ENCODE data around the gene MRPS9.

MRPS9 gene

DNA sequence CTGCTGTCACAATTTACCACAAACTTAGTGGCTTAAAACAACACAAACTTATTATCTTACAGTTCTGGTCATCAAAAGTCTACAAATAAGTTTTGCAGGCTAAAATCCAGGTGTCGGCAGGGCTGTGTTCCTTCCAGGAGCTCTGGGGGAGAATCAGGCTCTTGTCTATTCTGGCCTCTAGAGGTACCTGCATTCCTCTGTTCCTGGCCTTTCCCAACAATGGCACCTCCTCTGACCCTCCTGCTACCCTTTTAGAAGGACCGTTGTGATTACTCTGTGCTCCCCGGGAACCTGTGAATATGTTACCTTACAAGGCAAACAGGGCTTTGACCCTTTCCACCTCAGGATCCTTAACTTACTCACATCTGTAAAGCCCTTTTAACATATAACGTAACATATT, 98.5 kb downstream of the MRPS9 start:
- DNase-seq (ENCODE audit: low read depth in 1 of 2, low spot score in 1 of 2): no peak
- TF ChIP-seq, protein P1, sequence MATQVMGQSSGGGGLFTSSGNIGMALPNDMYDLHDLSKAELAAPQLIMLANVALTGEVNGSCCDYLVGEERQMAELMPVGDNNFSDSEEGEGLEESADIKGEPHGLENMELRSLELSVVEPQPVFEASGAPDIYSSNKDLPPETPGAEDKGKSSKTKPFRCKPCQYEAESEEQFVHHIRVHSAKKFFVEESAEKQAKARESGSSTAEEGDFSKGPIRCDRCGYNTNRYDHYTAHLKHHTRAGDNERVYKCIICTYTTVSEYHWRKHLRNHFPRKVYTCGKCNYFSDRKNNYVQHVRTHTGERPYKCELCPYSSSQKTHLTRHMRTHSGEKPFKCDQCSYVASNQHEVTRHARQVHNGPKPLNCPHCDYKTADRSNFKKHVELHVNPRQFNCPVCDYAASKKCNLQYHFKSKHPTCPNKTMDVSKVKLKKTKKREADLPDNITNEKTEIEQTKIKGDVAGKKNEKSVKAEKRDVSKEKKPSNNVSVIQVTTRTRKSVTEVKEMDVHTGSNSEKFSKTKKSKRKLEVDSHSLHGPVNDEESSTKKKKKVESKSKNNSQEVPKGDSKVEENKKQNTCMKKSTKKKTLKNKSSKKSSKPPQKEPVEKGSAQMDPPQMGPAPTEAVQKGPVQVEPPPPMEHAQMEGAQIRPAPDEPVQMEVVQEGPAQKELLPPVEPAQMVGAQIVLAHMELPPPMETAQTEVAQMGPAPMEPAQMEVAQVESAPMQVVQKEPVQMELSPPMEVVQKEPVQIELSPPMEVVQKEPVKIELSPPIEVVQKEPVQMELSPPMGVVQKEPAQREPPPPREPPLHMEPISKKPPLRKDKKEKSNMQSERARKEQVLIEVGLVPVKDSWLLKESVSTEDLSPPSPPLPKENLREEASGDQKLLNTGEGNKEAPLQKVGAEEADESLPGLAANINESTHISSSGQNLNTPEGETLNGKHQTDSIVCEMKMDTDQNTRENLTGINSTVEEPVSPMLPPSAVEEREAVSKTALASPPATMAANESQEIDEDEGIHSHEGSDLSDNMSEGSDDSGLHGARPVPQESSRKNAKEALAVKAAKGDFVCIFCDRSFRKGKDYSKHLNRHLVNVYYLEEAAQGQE (IDR thresholded peaks at IDR 0.05; ENCODE audit: insufficient replicate concordance, low read depth): no peak
- no peak for TF ChIP-seq SPI1 (IDR thresholded peaks at IDR 0.05; ENCODE audit: borderline replicate concordance, low read depth)
- TF ChIP-seq POLR2AphosphoS5 (IDR thresholded peaks at IDR 0.05; ENCODE audit: low read depth): no peak
- TF ChIP-seq GABPA (IDR thresholded peaks at IDR 0.05; ENCODE audit: low read depth): no peak
- TF ChIP-seq, protein P2, sequence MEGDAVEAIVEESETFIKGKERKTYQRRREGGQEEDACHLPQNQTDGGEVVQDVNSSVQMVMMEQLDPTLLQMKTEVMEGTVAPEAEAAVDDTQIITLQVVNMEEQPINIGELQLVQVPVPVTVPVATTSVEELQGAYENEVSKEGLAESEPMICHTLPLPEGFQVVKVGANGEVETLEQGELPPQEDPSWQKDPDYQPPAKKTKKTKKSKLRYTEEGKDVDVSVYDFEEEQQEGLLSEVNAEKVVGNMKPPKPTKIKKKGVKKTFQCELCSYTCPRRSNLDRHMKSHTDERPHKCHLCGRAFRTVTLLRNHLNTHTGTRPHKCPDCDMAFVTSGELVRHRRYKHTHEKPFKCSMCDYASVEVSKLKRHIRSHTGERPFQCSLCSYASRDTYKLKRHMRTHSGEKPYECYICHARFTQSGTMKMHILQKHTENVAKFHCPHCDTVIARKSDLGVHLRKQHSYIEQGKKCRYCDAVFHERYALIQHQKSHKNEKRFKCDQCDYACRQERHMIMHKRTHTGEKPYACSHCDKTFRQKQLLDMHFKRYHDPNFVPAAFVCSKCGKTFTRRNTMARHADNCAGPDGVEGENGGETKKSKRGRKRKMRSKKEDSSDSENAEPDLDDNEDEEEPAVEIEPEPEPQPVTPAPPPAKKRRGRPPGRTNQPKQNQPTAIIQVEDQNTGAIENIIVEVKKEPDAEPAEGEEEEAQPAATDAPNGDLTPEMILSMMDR (IDR thresholded peaks at IDR 0.05; ENCODE audit: insufficient read depth, low read length): no peak
- Histone ChIP-seq H3K4me3 (replicated peaks; ENCODE audit: insufficient read depth, low read length) (no peak overlapping the region), H3K27me3 (ENCODE audit: insufficient read depth, poor library complexity, severe bottlenecking) (peaks cover 6% of the 10 kb centered on the region), H3K27ac (replicated peaks) (no peak overlapping the region)

DNA sequence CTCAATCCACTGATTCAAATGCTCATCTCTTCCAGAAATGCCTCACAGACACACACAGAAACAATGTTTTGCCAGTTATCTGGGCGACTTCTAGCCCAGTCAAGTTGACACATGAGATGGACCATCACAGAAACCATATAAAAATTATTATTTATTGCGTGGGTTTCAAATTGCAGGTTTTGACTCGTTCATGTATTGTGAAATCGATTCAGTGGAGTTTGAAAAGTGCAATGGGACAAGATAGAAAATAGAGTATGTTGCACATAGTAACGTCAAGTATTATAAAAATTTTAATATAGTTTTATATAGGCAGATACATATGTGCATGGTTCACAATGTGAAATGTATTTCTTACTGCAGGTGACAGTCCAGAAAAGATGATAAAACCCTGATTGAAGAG, 100.8 kb downstream of the MRPS9 start:
- no peak for DNase-seq (ENCODE audit: low read depth in 1 of 2, low spot score in 1 of 2)
- no peak overlapping the region for H3K27ac ChIP-seq (replicated peaks)
- H3K4me3 ChIP-seq (replicated peaks; ENCODE audit: insufficient read depth, low read length): no peak overlapping the region
- H3K27me3 ChIP-seq (ENCODE audit: insufficient read depth, poor library complexity, severe bottlenecking): peaks cover 15% of the 10 kb centered on the region
- TF ChIP-seq SPI1 (IDR thresholded peaks at IDR 0.05; ENCODE audit: borderline replicate concordance, low read depth) (no peak), POLR2AphosphoS5 (IDR thresholded peaks at IDR 0.05; ENCODE audit: low read depth) (no peak), GABPA (IDR thresholded peaks at IDR 0.05; ENCODE audit: low read depth) (no peak)
- TF ChIP-seq, protein P2 (IDR thresholded peaks at IDR 0.05; ENCODE audit: insufficient read depth, low read length): no peak
- TF ChIP-seq, protein P1 (IDR thresholded peaks at IDR 0.05; ENCODE audit: insufficient replicate concordance, low read depth): no peak

DNA sequence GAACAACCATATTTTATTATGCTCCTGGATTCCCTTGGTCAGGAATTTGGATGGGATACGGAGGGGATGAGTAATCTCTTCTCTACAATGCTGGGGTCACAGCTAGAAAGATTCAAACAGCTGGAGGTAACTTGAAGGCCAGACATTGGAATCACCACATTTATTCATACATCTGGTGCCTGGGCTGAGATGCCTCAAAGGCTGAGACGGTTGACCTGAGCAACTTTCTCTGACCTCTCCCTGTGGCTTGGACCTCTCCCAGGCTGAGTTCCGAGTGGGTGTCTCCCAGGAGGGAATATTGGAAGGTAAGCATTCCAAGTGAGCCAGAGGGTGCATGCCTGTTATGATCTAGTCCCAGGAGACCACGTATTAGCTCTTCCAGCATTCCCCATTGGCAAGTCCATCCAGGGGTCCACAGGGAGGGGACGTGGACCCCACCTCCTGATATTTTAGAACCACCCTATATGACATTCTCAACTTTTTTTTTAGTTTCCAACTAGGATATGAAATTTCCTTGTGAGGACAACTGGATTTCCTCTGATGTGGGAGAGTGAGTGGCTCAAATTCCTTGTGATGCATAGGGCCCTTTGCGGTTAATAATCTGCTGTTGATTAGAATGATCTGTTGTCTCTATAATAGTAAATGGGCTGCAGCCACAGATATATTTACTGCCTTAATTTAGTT, 101.8 kb downstream of the MRPS9 start:
- Histone ChIP-seq H3K27me3 (ENCODE audit: insufficient read depth, poor library complexity, severe bottlenecking) (peaks cover 19% of the 10 kb centered on the region), H3K27ac (replicated peaks) (no peak overlapping the region), H3K4me3 (replicated peaks; ENCODE audit: insufficient read depth, low read length) (no peak overlapping the region)
- TF ChIP-seq, protein P2 (IDR thresholded peaks at IDR 0.05; ENCODE audit: insufficient read depth, low read length): no peak
- no peak for TF ChIP-seq POLR2AphosphoS5 (IDR thresholded peaks at IDR 0.05; ENCODE audit: low read depth)
- no peak for TF ChIP-seq GABPA (IDR thresholded peaks at IDR 0.05; ENCODE audit: low read depth)
- no peak for TF ChIP-seq SPI1 (IDR thresholded peaks at IDR 0.05; ENCODE audit: borderline replicate concordance, low read depth)
- TF ChIP-seq, protein P1 (IDR thresholded peaks at IDR 0.05; ENCODE audit: insufficient replicate concordance, low read depth): no peak
- DNase-seq (ENCODE audit: low read depth in 1 of 2, low spot score in 1 of 2): no peak

Data from HL-60 (cell line).